Endometrial microvascular endothelial cells (primary cell): ENCODE data around the gene MTHFSD. TPM values are rescaled to one million over a fixed set of nuclear protein-coding genes. Genes with fewer than 3 reads are reported as not detected.

ENCODE experiments used
- in situ Hi-C: cut with HindIII; loops from 2 replicates; pipeline ENCODE4 v1.10.0; 2017; ENCODE audit warnings: low sequenced_read_pairs, low pct_unique_long_range_greater_than_20kb; ENCODE audit errors: inconsistent ontology term
- total RNA-seq: library from RNA; depleted of rRNA; stranded (reverse); fragments of >200 nt; gene quantifications from one replicate; pipeline ENCODE4 v1.2.3, GENCODE V29; 2015; ENCODE audit errors: inconsistent ontology term

The MTHFSD gene
- total RNA-seq, 1 donor from 2014 or later = 4.8 TPM

DNA sequence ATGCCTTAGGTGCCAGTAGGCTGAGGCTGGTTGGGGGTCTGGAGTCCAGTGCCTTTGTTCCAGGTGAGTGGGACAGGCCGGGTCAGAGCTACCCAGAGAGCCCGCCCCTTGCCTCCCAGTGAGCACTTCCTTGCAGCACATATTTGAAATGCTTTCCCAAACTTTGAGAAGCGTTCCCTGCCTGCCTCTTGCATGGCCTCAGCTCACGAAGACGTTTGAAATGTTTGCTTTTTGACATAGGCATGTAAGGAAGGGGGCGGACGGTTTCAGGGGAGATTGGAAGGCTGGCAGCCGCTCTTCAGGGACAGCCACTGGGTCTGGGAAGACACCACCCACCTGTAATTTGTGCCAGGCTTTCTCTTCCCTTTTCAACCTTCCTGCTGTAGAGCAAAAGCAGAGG lies 18.2 kb upstream of the MTHFSD start:
- in situ Hi-C loops = loop anchor here (10.0 kb wide), 1 partner anchor 182 kb away; no protein-coding TSS in a partner anchor

DNA sequence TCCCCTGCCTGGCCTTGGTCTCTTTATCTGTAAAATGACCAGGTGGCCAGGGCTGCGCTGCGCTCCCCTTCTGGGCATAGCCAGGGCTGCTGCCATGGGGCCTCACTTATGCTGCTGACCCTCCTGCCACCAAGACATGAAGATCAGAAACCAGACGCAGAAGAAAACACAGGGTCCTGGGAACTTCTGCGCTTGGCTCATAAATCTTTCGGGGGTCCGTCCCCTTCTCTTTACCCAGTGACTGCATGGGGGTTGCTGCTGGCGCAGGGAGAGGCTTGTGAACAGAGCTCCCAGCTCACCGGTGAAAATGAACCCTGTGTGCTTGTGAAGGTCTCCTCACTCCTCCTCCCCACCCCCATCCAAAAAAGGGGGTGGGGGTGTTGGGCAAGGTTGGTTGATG lies 17.6 kb upstream of the MTHFSD start:
- in situ Hi-C loops = loop anchor here (10.0 kb wide), 1 partner anchor 182 kb away; no protein-coding TSS in a partner anchor

DNA sequence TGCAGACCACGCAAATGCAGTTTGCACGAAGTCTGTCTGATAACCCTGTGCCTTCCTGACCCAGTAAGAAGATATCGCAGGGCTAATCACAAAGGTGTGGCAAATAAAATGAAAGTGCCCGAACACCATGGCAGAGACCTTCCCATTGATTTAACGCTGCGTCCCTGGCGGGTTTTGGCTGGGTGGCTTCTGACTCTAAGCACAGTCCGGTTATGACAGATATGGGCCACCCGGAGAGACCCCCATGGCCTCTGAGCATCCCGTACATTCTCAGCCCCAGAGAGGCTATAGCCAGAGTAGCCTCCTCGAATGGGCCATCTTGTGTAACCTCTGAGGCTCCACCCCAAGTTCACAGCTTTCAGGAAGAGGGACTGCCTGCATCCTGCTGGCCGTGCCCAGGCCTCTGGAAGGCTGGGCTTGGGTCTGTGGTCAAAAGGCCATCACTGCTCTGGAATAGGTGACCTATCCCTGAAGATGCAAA lies 17.0 kb upstream of the MTHFSD start:
- in situ Hi-C loops = loop anchor here (10.0 kb wide), 1 partner anchor 183 kb away; no protein-coding TSS in a partner anchor

DNA sequence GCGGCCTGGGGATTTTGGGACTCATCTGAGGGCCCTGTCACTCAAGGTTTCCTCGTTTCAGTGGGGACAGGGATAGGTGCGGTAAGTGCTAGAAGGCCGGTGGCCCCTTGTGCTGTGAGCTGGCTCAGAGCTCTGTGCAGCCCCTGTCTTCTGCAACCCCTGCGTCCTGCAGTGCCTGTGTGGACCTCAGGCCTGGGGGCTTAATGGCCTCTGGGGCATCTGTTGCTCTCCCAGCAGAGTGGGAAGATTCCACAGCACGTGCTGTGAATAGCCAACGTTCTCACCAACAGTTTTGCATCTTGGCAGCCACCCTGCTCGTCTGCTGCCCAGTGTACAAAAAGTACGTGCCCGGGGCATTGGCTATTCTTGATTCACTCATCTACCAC lies 16.5 kb upstream of the MTHFSD start:
- in situ Hi-C loops = loop anchor here (10.0 kb wide), 1 partner anchor 183 kb away; no protein-coding TSS in a partner anchor

DNA sequence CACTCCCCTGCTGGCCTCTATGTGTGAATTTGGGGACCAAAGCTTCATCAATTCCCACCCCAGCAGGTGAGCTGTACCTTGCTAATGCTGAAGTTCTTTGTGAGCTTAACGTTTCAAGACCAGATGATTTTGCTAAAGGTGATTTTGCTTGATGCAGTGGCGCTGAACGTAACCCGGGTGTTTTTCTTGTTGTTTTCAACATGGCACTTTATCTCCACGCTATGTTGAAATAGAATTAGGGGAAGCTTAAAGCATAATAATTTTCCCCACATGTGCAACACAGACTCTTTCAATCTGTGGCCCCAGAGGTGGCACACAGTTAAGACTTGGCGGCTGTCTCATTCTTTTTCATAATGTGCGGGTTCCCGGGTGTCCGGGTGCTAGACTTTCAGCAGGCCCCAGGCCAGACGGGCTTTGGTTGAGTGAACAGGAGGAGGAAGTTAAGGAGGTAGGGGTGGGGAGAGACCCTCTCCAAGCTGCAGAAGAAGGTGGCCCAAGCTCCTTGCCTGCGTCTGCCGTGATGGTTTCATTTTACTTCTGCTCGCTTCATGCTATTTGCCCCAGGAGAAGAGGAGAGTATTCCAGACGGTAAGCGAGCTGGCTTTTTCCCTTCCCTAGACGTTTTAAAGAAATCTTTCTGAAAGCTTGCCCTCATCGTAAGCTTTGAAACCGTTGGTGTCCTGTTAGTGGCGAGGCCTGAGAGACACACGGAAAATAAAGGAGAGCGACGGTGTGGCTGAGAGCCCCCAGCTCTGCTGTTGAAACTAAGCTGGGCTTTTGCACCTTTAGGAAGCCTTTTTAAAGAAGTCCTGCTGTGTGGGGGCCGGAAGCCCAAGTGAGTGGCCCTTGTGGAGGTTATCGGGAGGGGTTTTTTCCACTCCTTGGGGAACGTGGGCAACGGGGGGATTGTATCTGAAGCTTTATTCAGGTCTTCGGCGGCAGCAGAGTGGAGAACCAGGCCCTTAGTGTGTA lies 15.8 kb upstream of the MTHFSD start:
- in situ Hi-C loops = loop anchor here (10.0 kb wide), 1 partner anchor 184 kb away; no protein-coding TSS in a partner anchor

DNA sequence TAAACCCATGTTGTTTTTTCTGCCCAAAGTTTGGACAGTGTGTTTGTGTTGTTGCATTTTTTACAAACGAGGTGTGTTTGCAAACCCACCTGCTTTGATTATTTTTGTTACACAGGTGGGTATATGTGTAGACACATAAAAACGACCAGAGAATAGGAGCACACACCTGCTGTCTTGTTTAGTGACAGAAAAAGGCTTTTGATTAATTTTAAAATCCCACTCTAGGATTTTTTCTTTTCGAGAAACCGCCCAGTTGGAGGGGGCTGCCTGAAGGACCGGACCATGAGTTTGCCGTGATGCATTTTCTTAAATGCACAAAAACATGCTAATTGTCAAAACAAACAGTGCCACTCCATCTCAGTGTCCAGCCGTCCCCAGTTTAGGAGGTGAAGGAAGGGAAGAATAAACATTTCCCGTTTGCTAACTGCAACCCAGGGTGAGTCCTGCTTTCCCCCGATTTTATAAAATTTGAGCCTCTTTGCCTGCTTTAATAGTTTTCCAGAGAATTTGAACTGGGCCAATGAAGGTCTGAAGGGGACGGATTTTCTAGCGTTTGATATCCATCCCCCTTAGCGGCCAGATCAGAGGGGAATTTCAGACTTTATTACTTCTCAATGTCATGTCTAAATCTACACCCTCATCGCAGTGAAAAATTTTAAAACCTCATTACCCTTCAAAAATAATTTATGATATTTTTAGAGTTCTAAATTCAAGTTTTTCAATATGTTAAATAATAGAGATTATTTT lies 14.8 kb upstream of the MTHFSD start:
- in situ Hi-C loops = loop anchor here (10.0 kb wide), 1 partner anchor 185 kb away; no protein-coding TSS in a partner anchor

DNA sequence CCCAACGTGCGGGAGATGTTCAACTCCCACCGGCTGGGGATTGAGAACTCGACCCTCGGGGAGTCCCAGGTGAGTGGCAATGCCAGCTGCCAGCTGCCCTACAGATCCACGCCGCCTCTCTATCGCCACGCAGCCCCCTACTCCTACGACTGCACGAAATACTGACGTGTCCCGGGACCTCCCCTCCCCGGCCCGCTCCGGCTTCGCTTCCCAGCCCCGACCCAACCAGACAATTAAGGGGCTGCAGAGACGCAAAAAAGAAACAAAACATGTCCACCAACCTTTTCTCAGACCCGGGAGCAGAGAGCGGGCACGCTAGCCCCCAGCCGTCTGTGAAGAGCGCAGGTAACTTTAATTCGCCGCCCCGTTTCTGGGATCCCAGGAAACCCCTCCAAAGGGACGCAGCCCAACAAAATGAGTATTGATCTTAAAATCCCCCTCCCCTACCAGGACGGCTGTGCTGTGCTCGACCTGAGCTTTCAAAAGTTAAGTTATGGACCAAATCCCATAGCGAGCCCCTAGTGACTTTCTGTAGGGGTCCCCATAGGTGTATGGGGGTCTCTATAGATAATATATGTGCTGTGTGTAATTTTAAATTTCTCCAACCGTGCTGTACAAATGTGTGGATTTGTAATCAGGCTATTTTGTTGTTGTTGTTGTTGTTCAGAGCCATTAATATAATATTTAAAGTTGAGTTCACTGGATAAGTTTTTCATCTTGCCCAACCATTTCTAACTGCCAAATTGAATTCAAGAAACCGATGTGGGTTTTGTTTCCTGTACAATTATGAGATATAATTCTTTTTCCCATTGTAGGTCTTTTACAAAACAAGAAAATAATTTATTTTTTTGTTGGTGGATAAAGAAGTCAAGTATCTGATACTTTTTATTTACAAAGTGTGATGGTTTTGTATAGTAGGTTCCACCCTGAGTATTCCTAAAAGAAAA lies 13.9 kb upstream of the MTHFSD start:
- in situ Hi-C loops = no loop called here

DNA sequence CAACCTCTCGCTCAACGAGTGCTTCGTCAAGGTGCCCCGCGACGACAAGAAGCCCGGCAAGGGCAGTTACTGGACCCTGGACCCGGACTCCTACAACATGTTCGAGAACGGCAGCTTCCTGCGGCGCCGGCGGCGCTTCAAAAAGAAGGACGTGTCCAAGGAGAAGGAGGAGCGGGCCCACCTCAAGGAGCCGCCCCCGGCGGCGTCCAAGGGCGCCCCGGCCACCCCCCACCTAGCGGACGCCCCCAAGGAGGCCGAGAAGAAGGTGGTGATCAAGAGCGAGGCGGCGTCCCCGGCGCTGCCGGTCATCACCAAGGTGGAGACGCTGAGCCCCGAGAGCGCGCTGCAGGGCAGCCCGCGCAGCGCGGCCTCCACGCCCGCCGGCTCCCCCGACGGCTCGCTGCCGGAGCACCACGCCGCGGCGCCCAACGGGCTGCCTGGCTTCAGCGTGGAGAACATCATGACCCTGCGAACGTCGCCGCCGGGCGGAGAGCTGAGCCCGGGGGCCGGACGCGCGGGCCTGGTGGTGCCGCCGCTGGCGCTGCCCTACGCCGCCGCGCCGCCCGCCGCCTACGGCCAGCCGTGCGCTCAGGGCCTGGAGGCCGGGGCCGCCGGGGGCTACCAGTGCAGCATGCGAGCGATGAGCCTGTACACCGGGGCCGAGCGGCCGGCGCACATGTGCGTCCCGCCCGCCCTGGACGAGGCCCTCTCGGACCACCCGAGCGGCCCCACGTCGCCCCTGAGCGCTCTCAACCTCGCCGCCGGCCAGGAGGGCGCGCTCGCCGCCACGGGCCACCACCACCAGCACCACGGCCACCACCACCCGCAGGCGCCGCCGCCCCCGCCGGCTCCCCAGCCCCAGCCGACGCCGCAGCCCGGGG lies 12.9 kb upstream of the MTHFSD start:
- in situ Hi-C loops = no loop called here

DNA sequence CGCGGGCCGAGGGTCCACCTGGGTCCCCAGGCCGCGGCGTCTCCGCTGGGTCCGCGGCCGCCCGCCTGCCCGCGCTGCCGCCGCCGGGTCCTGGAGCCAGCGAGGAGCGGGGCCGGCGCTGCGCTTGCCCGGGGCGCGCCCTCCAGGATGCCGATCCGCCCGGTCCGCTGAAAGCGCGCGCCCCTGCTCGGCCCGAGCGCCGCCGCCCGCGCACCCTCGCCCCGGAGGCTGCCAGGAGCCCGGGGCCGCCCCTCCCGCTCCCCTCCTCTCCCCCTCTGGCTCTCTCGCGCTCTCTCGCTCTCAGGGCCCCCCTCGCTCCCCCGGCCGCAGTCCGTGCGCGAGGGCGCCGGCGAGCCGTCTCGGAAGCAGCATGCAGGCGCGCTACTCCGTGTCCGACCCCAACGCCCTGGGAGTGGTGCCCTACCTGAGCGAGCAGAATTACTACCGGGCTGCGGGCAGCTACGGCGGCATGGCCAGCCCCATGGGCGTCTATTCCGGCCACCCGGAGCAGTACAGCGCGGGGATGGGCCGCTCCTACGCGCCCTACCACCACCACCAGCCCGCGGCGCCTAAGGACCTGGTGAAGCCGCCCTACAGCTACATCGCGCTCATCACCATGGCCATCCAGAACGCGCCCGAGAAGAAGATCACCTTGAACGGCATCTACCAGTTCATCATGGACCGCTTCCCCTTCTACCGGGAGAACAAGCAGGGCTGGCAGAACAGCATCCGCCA lies 12.1 kb upstream of the MTHFSD start:
- in situ Hi-C loops = no loop called here

DNA sequence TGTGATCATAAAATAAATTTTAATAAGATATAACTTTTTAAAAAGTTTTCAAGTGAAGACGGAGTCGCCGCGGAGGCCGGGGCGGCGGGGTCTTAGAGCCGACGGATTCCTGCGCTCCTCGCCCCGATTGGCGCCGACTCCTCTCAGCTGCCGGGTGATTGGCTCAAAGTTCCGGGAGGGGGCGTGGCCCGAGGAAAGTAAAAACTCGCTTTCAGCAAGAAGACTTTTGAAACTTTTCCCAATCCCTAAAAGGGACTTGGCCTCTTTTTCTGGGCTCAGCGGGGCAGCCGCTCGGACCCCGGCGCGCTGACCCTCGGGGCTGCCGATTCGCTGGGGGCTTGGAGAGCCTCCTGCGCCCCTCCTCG lies 11.5 kb upstream of the MTHFSD start, which contains the start of gene FOXC2:
Gene FOXC2 (plus strand): TSS at position 229 of the 365 bp plus-strand sequence. CDS start 507 bp downstream, outside the sequence.
- in situ Hi-C loops = no loop called here

DNA sequence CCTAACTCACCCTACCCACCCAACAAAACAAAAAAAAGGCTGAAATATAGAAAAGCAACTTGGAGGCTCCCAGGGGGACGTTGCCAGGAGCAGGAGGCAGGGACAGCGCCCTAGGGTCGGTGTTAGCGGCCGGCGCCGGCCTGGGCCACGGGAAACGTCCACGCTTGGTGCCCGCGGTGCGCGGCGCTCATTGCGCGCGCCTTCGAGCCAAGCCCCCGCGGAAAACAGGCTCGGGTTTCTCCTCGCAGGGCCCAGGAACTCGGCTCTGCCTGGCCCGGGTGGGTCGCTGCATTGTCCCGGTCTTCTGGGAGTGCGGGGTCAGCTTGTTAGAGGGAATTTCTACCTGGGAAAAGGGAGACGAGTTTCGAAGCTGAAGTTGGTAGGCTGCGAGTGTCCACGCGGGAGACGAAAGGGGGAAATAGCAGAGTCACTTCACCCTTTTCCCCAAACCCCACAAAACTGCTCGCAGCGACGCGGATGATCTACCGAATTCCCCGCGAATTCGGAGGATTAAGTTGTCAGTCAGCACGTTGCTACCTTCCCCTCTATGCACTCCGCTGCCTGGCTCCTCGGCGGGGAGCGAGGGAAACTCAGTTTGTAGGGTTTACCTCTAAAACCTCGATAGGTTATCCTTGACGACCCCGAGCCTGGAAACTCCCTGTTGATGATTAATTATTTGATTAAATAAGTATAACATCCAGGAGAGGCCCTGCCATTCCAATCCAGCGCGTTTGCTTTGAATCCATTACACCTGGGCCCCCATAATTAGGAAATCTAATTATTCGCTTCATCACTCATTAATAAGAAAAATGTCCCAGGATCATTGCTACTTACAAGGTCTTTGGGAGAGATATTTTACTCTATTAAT lies 10.8 kb upstream of the MTHFSD start:
- in situ Hi-C loops = no loop called here

DNA sequence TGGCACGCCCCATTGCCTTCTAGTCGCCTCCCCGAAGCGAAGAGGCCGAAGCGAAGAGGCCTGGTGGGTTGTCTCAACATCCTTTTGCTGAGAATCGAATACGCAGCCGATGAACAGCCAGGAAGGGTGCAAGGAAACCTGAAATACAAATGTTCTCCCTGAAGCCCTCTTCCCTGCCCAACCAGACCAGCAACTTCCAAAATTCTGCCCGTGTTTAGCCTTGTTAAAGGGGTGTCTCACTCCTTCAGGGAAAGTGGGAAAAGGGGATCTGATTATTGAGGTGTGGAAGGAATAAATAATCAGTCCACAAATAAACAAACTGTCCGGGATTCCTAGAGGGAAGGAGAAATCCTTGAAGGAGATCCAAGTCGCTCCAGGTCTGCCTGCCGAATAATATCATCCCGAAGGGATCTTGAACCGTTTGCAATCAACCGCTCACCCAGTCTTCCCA lies 10.2 kb upstream of the MTHFSD start:
- in situ Hi-C loops = no loop called here

DNA sequence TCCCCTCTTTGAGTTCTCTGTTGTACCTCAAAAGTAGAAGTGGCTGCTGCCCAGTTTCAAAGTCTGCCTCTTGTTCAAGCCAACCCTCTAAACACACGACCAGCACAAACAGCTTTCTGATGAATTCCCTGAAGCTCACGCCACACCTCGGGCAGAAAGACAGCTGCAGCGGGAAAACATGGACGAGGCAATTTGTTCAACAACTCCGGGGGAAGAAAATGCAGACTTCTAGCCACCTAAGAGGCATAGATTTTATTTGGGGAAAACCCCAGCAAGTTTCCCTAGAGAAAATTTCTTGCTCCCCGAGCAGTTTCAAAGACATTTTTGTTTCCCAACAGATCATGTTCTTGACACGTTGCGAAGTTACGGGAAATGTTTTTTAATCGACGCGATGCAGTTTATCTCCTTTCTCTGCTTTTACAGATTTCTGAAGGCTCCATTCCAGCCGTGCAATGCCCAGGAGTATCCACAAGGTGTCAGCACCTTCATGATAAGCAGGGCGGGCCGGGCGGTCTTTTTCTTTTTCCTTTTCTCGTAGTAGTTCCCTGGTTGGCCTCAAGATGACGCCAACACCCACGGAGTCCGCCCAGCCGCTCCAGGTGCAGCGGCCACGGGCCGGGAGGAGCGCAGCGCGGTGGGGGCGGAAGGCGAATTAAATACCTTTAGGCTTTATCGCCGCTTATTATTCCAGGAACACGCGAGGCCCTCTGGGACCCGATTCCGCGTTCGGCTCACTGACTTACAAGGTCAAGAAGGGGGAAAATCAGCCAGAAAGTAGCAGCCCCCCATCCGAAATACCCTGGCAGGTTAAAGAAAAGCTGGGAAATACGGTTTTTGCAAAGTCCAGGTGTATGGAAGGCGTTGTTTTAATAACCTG lies 8.7 kb upstream of the MTHFSD start:
- in situ Hi-C loops = no loop called here

DNA sequence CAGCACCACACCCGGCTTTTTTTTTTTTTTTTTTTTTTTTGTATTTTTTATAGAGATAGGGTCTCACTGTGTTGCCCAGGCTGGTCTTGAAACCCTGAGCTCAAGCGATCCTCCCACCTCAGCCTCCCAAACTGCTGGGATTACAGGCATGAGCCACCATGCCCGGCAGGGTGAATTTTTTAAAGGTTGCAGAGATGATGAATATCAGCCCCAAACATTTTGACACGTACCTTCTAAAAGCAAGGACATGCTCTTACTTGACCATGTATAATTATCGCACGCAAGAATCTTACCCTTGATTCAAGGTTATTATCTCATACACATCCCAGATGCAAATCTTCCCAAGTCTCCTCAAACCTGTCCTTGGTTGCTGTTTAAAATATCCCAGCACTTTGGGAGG lies 7.3 kb upstream of the MTHFSD start:
- in situ Hi-C loops = no loop called here

DNA sequence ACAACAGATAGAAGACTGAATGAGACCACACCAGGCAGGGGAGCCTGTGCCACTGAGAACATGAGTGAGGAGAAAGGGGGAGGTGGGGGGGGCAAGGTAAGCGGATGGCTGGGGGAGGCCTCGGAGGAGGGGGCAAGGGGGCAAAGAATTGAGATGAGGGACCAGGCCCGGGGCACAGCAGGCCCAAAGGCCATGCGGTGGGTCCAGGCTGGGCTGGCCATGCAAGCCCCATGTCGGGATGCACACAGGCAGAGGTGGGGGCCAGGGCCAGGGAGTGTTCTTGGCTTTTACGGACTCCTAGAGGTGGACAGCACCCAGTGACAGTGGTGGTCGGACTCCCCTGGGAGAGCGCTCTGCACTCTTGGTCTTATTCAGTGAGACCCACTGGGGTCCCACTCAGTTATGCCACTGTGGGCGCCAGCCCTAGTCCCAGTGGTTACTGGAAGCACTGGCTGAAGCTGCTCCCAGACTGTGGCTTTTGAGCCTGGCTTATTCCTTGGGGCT lies 4.8 kb upstream of the MTHFSD start:
- in situ Hi-C loops = no loop called here
